GM12878 (cell line): ENCODE results near the gene NAALADL2. TPM values are rescaled to one million over a fixed set of nuclear protein-coding genes. Genes with fewer than 3 reads are reported as not detected.
A peak's percentile ranks its signal among the peaks of the same experiment; 100 is the strongest.
"Not testable (repeated sequence)": the region's sequence is repeated elsewhere in the genome, so short reads cannot be mapped to it uniquely, and the experiment has no call there.

Source experiments
- ATAC-seq: fragments of 200-7000 bp; cut with Tn5 transposase; 3 replicates; pipeline ENCODE4 v1.9.1; 2020; ENCODE audit warnings: mild to moderate bottlenecking, moderate library complexity
- BruUV-seq: library from RNA; stranded (reverse); fragments of 400-500 nt; replicated peaks from 2 replicates; lab custom pipeline; 2021; lab: Mats Ljungman, UMichigan
- CTCF ChIA-PET: fragments of 300-600 bp; sonication (Branson Sonifier 250); formaldehyde crosslinking; extraction: SDS; loops from one replicate; lab custom pipeline; 2021; ENCODE audit warnings: inconsistent platforms; lab: Yijun Ruan, JAX
- POLR2A ChIA-PET: fragments of 350-600 bp; formaldehyde crosslinking; extraction: SDS; loops from one replicate; lab custom pipeline; 2021; ENCODE audit warnings: inconsistent platforms; lab: Charles Lee
- RAD21 ChIA-PET: fragments of 300-600 bp; sonication (Branson Sonifier 250); formaldehyde crosslinking; loops from one replicate; lab custom pipeline; 2023; ENCODE audit warnings: antibody characterized with exemption; ENCODE audit not compliant: unreplicated experiment; lab: Charles Lee
- SMC1A ChIA-PET: fragments of 300-600 bp; sonication (Branson Sonifier 250); formaldehyde crosslinking; loops from one replicate; lab custom pipeline; 2023; ENCODE audit not compliant: unreplicated experiment, uncharacterized antibody; lab: Charles Lee
- DNase-seq: peaks from one replicate; pipeline ENCODE4 v3.0.0-alpha.2; 2011; ENCODE audit warnings: low read depth, low spot score
- FAIRE-seq: peaks from 3 replicates; lab custom pipeline; 2011; peaks lifted over from hg19 to GRCh38; lab: Jason Lieb, UNC
- H2AFZ ChIP-seq: 2 replicates; pipeline ENCODE4 v1.6.0; 2011; ENCODE audit warnings: low read depth, low read length, control low read depth; ENCODE audit not compliant: control insufficient read depth
- H3K27ac ChIP-seq: 2 replicates; pipeline ENCODE4 v1.5.1; 2011; ENCODE audit warnings: control low read depth; ENCODE audit not compliant: control insufficient read depth, insufficient read depth
- H3K27me3 ChIP-seq, 2 experiments: replicated peaks in 1 of 2; 2 replicates each; pipeline versions ENCODE4 v1.6.0 to v1.6.1; 2011; ENCODE audit warnings: low read length in 1 of 2; ENCODE audit not compliant: control insufficient read depth in 2 of 2, insufficient read depth in 2 of 2
- H3K36me3 ChIP-seq, 2 experiments: 2 replicates each; pipeline ENCODE4 v1.5.1; 2011; ENCODE audit warnings: low read length in 1 of 2; ENCODE audit not compliant: control insufficient read depth in 2 of 2, insufficient read depth in 2 of 2
- H3K4me1 ChIP-seq: 2 replicates; pipeline ENCODE4 v1.6.1; 2011; ENCODE audit warnings: mild to moderate bottlenecking, low read length, moderate library complexity, mixed read lengths; ENCODE audit not compliant: control insufficient read depth, insufficient read depth
- H3K4me2 ChIP-seq: 2 replicates; pipeline ENCODE4 v1.6.0; 2011; ENCODE audit warnings: control low read depth; ENCODE audit not compliant: control insufficient read depth, insufficient read depth
- H3K4me3 ChIP-seq: fragments of 200-600 bp; sonication (generic); 2 replicates; pipeline ENCODE4 v1.5.1; 2016
- H3K79me2 ChIP-seq: 2 replicates; pipeline ENCODE4 v1.6.0; 2011; ENCODE audit warnings: low read length; ENCODE audit not compliant: control insufficient read depth, insufficient read depth
- H3K9ac ChIP-seq: 2 replicates; pipeline ENCODE4 v1.8.0; 2011; ENCODE audit warnings: low read length, control low read depth, mixed read lengths; ENCODE audit not compliant: control insufficient read depth, insufficient read depth
- H3K9me3 ChIP-seq: replicated peaks from 3 replicates; pipeline ENCODE4 v1.5.1; 2011; ENCODE audit warnings: mild to moderate bottlenecking, low read length; ENCODE audit not compliant: control insufficient read depth, insufficient read depth
- H4K20me1 ChIP-seq: 2 replicates; pipeline ENCODE4 v1.6.0; 2011; ENCODE audit not compliant: control insufficient read depth, insufficient read depth
- HDGF ChIP-seq: fragments of 450-650 bp; IDR thresholded peaks from 2 replicates; pipeline ENCODE4 v1.6.1; 2016; ENCODE audit warnings: antibody characterized with exemption
- SP1 ChIP-seq: IDR thresholded peaks from one replicate; pipeline ENCODE4 v1.6.1; 2011; ENCODE audit warnings: low read depth, low read length
- STAT1 ChIP-seq: fragments of 450-650 bp; conservative IDR thresholded peaks from 2 replicates; pipeline ENCODE4 v1.6.1; 2014; ENCODE audit warnings: antibody characterized with exemption, mild to moderate bottlenecking
- SUZ12 ChIP-seq: fragments of 200-600 bp; sonication (generic); IDR thresholded peaks from one replicate; pipeline ENCODE4 v1.6.1; 2018; ENCODE audit warnings: antibody characterized with exemption, mild to moderate bottlenecking; ENCODE audit not compliant: unreplicated experiment
- WGBS: methylation state at CpG from one replicate; pipeline ENCODE4 v1.1.6; 2016; ENCODE audit warnings: low lambda C conversion rate; ENCODE audit not compliant: insufficient replicate concordance, insufficient coverage; ENCODE audit errors: missing lambda C conversion rate; 5-methylcytosine and 5-hydroxymethylcytosine counted together
- in situ Hi-C: fragments of 300-500 bp; cut with MboI; formaldehyde crosslinking; loops from 9 replicates; pipeline ENCODE4 v1.14.3; 2018; ENCODE audit warnings: mixed read lengths
- intact Hi-C: fragments of 100-400 bp; cut with micrococcal nuclease; formaldehyde crosslinking; loops from one replicate; pipeline ENCODE4 v1.14.2; 2022; ENCODE audit not compliant: unreplicated experiment
- polyA plus RNA-seq, 11 experiments: library from polyadenylated mRNA; depleted of rRNA in 4 of 11; unstranded in 6 of 11; stranded (reverse) in 5 of 11; fragments of >200 nt; fragmentation: Nextera tagmentation in 4 of 11; fragmentation: Illumina TruSeq in 1 of 11; extraction: Ambion mirVana in 4 of 11; extraction: Trizol in 1 of 11; gene quantifications; 1 replicate in 1 of 11; 2 replicates in 10 of 11; pipeline versions ENCODE4 v1.2.1 to v1.2.3, GENCODE V29; 2011 to 2016; ENCODE audit warnings: inconsistent platforms in 2 of 11, missing spikeins in 2 of 11, low read depth in 1 of 11
- total RNA-seq, 4 experiments: library from RNA; depleted of rRNA in 3 of 4; stranded (reverse); fragments of >200 nt in 3 of 4; fragmentation: Illumina TruSeq in 1 of 4; extraction: Trizol in 1 of 4; gene quantifications; 2 replicates each; pipeline versions ENCODE4 v1.2.1 to v1.2.3, GENCODE V29; 2013 to 2021

The NAALADL2 gene
- total and polyA plus RNA-seq, 10 of the 15 experiments (the other 5 are each of a cell fraction or from before 2014, with no cell fraction given), result 0.06 to 10.8 (median 0.46) TPM

DNA sequence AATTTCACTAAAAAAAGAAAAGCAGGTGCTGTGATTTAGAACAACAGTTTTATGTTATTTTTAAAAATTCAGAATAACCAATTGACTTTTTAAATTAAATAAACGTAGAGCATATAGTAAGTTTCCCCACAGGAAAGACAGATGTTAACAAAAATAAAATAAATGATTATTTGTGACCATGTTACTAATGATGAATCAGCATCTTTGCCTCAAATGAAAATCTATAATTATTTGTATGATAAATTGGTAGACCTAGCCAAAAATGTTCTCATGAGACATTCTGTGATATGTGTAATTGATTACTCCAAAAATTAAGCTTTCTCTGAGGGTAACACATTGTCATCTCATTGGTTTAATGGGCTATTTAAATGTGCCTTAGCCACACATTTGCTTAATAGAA, 948.0 kb downstream of the NAALADL2 start:
- ChIA-PET SMC1A (no interaction called here), CTCF (no interaction called here), POLR2A (no interaction called here), RAD21 (no interaction called here)
- Histone ChIP-seq H3K9me3 (no peaks in the 10 kb centered on the region), H3K4me1 (no peaks in the 10 kb centered on the region), H3K79me2 (no peaks in the 10 kb centered on the region), H3K27ac (no peak overlapping the region), H4K20me1 (no peaks in the 10 kb centered on the region), H3K4me2 (no peak overlapping the region), H3K36me3 (no peaks in the 10 kb centered on the region), H3K4me3 (no peak overlapping the region), H2AFZ (no peak overlapping the region), H3K9ac (no peak overlapping the region), H3K27me3 (no peaks in the 10 kb centered on the region)
- no peak for FAIRE-seq
- intact Hi-C loops (no loop called here), in situ Hi-C loops (no loop called here)
- ATAC-seq, result no peak
- no TSS peak for BruUV-seq
- no peak for DNase-seq
- no peak for TF ChIP-seq SUZ12
- TF ChIP-seq HDGF, result no peak
- TF ChIP-seq STAT1, result no peak
- 0% methylated on average over 1 of the region's 1 CpG for WGBS

DNA sequence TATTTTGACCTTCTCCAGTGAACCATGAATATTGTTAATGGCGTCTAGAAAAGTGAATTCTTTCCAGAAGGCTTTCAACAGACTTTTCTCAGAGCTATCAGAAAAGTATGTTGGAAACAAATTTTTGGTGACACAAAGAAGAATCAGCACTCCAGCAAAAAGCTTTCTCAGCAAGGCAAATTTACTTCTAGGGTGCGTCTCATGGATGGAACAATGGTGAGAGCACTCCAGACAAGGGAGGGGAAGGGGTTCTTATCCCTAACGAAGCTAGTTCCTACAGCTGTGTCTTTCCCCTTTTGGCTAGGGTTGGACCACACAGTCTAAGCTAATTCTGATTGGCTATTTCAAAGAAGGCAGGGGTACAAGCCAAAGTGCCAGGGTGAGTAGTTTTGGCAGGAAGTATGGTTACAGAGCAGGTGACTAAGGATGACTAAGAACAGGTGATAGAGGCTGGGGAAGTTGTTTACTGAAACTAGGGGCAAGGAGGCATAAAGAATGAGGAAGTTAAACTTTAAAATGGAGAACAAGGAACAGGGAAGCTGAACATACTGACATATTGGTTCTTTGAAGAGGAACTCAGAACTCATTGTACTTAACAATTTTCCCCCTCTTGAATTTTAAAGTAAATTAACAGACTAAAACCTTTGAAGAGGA, 959.8 kb downstream of the NAALADL2 start:
- Histone ChIP-seq H3K4me3 (no peak overlapping the region), H3K9ac (no peak overlapping the region), H3K36me3 (no peaks in the 10 kb centered on the region), H3K4me1 (no peaks in the 10 kb centered on the region), H4K20me1 (no peaks in the 10 kb centered on the region), H3K27ac (no peak overlapping the region), H2AFZ (no peak overlapping the region), H3K27me3 (no peaks in the 10 kb centered on the region), H3K4me2 (no peak overlapping the region), H3K9me3 (no peaks in the 10 kb centered on the region; the same call in 2 of the 3 replicates), H3K79me2 (no peaks in the 10 kb centered on the region)
- ChIA-PET SMC1A (interaction anchor here (0.6 to 1.0 kb wide), 2 partner anchors 21 to 916 kb away, joined by 3 to 4 read pairs; no protein-coding TSS in a partner anchor), POLR2A (no interaction called here), RAD21 (no interaction called here), CTCF (interaction anchor here (0.8 kb wide), 1 partner anchor 1682 kb away, joined by 3 read pairs; no protein-coding TSS in a partner anchor)
- intact Hi-C loops, result no loop called here
- peak; percentile 56 for ATAC-seq
- 0% methylated on average over 3 of the region's 3 CpGs for WGBS
- no TSS peak for BruUV-seq
- no peak for TF ChIP-seq SP1
- in situ Hi-C loops, result no loop called here
- FAIRE-seq, result no peak
- no peak for DNase-seq

DNA sequence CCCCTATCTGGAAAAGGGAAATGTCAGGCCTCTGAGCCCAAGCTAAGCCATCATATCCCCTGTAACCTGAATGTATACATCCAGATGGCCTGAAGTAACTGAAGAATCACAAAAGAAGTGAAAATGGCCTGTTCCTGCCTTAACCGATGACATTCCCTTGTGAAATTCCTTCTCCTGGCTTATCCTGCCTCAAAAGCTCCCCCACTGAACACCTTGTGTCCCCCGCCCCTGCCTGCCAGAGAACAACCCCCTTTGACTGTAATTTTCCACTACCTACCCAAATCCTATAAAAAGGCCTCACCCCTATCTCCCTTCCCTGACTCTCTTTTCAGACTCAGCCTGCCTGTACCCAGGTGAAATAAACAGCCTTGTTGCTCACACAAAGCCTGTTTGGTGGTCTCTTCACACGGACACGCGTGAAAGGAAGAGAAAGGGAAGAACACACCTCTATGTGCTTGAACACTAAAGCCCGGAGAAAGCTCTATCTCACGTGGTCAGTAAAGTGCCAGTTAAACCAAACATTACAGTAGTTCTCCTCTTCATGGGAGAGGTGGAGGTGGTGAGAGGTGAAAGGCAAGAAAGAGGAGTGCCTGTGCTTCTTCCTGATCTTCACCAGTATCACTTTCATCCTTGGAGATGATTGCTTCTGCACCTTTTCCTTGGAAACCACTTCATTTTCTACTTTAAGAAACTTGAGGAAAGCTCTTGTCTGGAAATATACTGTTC, 963.8 kb downstream of the NAALADL2 start:
- WGBS, result 34% methylated on average over 7 of the region's 7 CpGs
- in situ Hi-C loops, POLR2A ChIA-PET, ATAC-seq, intact Hi-C loops, FAIRE-seq, SMC1A ChIA-PET, H3K9ac ChIP-seq, H3K36me3 ChIP-seq, H3K4me1 ChIP-seq, H3K27me3 ChIP-seq, H3K27ac ChIP-seq, H3K79me2 ChIP-seq, H3K9me3 ChIP-seq, H2AFZ ChIP-seq, H4K20me1 ChIP-seq, H3K4me2 ChIP-seq, CTCF ChIA-PET, BruUV-seq, H3K4me3 ChIP-seq, RAD21 ChIA-PET, DNase-seq: not testable (repeated sequence)
